GM12875 (cell line): ENCODE data around the gene ANGPTL1.

Experiments used
- H3K4me3 ChIP-seq: one replicate; pipeline ENCODE4 v1.5.1; 2011; ENCODE audit warnings: low read depth, low read length, control low read depth
- CTCF ChIP-seq: IDR thresholded peaks from 2 replicates; pipeline ENCODE4 v1.5.1; 2011; ENCODE audit warnings: low read depth, mild to moderate bottlenecking, control low read depth, inconsistent platforms, low read length, moderate library complexity, borderline replicate concordance; ENCODE audit not compliant: insufficient read depth

ANGPTL1 gene

GRCh38 chr1:178881950-178882349 lies 11.1 kb upstream of the ANGPTL1 start:
- TF ChIP-seq CTCF, result no peak

GRCh38 chr1:178877896-178878295 lies 7.0 kb upstream of the ANGPTL1 start:
- TF ChIP-seq CTCF, result no peak
- no peak overlapping the region for H3K4me3 ChIP-seq

More at GRCh38 chr1:178881950-178882349, 11.1 kb upstream of the ANGPTL1 start:
- H3K4me3 ChIP-seq, result no peak overlapping the region

GRCh38 chr1:178875936-178876335 lies 5.1 kb upstream of the ANGPTL1 start:
- TF ChIP-seq CTCF, result no peak
- H3K4me3 ChIP-seq, result no peak overlapping the region

GRCh38 chr1:178874966-178875365 lies 4.1 kb upstream of the ANGPTL1 start:
- TF ChIP-seq CTCF, result no peak

DNA sequence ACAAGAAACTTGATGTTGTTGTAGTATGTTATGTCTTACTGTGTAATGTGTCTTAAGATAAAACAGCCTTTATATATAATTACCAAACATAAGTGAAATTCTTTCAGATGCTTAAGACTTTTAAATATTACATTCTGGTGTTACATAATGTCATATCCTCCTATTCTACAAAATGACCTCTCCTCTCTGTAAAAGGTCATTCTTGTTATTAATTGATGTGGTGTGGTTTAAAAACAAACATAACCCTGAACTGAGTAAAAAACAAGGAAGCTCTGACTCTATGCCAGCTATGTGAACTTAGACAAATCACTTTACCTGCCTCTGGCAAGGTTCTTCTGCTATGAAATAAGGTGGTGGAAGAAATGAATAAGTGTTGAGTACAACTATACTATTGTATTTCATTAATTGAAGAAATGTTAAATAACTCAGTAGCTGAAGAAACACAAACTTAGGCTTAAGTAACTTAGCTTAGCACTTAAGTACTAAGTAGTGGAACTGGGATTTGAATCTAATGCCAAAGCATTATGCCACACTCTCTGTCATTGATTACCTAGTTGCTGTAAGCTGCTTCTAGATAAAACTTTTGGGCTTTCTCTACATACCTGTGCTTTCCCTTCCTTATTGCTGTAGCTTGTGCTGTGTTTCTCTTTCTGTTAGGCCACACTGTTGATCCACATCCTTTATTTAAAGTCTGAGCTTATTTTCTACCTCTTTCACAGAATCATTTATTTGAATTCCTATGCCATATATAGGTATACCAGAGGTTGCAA lies 859 bp upstream of the ANGPTL1 start:
- H3K4me3 ChIP-seq, result no peak overlapping the region
- no peak for TF ChIP-seq CTCF

More at GRCh38 chr1:178874966-178875365, 4.1 kb upstream of the ANGPTL1 start:
- no peak overlapping the region for H3K4me3 ChIP-seq

- no peak overlapping the region for H3K4me3 ChIP-seq
- TF ChIP-seq CTCF, result no peak
These were observed 656 bp downstream of the ANGPTL1 start for GRCh38 chr1:178870221-178870620.

DNA sequence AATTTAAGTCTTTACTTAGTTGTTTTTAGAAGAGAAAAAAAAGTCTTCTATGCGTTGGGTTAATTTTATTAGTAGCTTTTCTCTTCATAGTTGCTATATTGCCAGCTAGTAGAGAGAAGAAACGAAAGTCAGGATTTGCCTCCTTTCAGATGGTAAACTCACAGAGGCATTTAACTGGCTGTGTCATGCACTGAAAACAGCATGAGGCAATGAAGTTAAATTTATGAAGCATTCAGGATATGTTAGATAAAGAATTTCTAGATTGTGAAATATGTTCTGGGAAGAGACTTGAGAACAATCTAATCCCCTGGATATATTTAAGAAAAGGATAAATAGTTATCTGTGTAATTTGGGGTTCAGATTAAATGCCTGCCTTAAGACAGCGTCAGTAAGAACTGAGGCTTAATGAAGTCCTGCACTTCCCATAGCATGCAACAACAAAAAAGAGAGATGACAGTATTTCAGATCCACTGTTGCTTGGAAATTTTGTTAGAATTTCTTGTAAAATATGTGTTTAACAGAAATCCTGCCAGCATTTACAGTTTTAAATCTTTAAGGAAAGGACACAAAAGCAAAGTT lies 1.7 kb downstream of the ANGPTL1 start:
- TF ChIP-seq CTCF, result no peak
- no peak overlapping the region for H3K4me3 ChIP-seq
